ENCODE results near the gene TMEM234.

Gene TMEM234

DNA sequence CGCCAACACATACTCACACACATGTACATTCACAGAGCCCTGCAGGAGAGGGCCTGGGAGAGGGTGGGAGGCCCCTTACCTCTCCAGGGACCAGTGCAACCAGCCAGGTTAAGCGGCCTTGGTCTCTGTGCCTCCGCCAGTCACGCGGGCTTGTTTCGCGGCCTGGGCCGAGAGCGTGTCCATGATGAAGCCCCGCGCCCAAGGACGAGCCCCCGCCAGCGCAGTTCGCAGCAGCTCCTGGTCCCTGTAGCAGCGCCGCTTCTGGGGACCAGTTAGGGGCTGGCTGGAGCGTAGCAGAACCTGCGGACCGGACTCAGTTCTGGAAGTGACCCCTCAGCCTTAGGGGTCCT is 17.6 kb upstream of the TMEM234 start:
- DNase-seq (ENCODE audit: low read depth): no peak

DNA sequence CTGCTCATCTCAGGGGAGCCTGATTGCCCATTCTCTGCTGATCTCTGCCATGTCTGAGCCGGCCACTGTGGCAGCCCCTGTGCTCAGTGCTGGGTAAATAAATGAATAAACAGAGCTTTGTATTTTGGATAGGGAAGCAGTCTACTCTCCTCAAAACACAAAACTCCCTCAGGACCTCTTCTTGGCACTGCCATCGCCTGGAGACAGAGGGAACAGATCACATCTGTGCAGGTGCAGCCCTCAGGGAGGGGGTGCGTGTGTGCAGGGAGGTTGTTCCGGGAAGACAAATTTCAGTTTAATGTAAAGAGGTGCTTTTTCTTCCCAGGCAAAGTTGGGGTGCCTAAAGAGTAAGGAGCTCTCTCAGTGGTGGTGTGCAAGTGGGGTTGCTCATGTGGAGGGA is 17.2 kb upstream of the TMEM234 start:
- no peak for DNase-seq (ENCODE audit: low read depth)

DNA sequence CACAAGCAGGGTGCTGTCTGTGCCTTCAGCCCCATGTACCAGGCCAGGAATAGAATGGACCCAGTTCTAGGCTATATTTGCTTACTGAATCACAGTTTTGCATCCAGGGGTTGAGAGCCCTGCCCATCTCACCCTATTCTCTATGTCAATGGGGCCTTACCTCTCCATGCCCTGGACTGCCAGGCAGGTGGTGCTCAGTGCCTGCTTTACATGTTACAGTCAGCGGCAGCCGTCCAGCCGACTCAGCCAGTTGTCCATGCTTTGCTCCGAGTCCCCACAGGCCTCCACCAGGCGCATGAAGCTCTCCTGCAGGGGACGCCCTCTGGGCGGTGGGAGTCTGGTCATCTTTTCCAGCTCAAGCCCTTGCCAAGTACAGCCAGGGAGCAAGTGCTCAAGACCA is 12.6 kb upstream of the TMEM234 start:
- DNase-seq (ENCODE audit: low read depth): no peak

DNA sequence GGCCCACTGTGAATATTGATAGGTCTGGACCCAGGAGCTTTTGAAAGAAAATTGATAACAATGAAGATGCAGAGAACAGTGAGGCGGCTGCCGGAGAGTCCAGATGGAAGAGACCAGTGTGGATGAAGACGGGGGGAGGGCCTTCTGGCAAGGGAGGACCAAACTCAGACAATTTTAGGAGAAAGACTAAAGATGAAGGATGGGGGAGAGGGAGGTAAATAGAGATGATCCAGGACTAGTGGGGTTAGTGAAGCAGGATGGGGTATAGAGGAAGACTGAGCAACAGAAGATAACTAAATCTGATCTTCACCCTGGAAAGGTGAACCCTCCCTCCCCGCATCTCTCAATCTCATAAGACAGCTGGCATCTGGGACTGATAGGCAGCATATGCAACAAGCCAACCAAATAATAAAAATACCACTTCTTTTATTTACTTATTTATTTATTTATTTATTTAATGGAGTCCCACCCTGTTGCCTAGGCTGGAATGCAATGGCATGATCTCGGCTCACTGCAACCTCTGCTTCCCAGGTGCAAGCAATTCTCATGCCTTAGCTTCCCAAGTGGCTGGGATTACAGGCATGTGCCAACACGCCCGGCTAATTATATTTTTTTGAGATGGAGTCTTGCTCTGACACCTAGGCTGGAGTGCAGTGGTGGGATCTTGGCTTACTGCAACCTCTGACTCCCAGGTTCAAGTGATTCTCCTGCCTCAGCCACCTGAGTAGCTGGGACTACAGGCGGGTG is 10.6 kb upstream of the TMEM234 start:
- DNase-seq (ENCODE audit: low read depth): no peak

DNA sequence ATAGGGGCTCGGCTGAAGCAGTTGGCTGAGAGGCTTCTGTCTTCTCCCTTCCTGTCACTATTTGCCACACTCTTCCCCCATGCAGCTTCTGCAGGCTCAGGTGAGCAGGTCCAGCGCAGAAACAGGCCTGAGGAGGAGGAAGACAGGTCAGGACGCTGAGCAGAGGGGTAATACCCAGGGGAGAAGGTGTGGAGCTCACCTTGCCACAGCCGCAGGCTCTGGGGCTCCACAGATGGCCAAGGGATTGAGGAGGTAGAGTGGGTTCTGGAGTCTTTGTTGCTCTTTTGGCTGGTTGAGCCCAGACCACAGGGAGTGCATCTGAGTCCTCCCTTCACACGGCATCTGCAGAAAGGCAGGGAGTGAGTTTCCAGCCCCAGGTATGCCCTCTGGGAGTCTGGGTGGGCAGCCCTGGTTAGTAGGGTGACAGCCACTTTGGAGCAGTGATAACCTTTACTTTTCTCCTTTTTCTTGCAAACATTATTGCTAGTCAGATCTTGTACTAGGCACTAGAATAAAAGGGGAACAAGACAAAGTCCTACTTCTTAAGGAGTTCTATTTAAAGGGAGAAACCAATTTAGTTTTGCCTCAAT is 9.8 kb upstream of the TMEM234 start:
- DNase-seq (ENCODE audit: low read depth): no peak

DNA sequence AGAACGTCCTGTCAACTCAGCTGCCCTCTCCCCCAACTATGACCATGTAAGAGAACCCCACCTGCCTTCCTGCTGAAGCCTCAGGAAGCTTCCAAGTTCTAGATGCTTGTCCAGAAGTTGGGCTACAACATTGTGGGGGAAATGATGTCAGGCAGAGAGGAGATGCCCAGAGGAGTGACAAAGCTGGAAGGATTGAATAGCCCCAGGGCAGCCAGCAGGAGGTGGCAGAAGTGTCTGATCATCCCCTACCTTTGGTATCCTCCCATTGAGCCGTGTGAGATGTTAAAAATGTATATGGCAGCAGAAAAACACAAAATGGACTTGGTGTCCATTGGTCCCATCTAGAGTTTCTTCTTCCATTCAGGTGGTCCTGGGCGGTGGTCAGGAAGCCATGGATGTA is 6.6 kb upstream of the TMEM234 start:
- DNase-seq (ENCODE audit: low read depth): no peak

DNA sequence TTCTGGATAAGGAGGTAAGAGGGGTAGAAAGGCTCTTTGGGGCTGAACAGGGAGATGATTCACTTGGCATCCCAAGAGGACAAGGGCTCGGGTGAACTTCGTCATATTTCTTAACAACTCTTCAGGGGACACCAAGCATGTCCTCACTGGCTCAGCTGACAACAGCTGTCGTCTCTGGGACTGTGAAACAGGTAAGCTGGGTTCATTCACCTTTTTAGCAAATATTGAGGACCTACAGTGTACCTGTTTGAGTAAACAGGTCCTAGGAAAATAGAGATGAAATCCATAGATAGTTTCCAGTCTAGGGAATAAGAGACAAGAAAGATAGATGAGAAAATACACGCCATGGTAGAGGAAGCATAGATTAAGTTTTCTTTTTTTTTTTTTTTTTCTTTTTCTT is 2.1 kb upstream of the TMEM234 start:
- no peak for DNase-seq (ENCODE audit: low read depth)

DNA sequence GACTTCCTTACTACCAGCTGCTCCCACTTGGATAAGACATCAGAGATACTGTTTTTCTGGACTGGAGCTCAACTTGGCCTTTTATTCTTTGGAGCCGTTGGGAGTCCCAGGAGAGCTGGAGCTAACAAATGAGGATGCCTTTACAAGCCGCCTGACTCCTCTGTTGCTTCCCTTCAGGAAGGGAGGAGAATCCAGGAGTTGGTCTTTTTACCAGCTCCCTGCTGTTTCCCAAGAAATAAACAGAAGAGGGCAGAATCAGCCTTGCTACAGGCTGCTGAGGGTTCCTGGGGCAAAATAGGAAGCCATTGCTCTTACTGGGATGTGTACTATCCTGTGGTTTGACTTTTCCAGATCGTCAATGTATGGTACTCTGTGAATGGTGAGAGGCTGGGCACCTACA is 1.5 kb upstream of the TMEM234 start:
- no peak for DNase-seq (ENCODE audit: low read depth)

DNA sequence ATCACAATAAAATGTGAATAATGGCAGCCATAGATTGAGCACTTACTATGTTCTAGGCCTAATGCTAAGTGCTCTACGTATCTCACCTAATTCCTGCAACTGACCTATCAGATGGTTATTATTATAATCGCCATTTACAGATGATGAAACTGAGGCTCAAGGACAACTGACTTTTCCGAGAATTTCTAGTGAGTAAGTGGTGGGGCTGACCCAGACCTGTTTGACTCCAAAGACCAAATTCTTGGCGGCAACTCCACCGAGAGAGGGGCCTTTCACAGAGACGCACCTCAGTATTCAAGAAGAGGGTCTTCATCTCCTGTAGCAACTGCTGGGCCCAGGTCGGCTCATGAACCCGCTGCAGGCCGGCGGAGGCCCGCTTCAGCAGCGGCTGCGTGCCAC is 573 bp downstream of the TMEM234 start:
- DNase-seq (ENCODE audit: low read depth): no peak

DNA sequence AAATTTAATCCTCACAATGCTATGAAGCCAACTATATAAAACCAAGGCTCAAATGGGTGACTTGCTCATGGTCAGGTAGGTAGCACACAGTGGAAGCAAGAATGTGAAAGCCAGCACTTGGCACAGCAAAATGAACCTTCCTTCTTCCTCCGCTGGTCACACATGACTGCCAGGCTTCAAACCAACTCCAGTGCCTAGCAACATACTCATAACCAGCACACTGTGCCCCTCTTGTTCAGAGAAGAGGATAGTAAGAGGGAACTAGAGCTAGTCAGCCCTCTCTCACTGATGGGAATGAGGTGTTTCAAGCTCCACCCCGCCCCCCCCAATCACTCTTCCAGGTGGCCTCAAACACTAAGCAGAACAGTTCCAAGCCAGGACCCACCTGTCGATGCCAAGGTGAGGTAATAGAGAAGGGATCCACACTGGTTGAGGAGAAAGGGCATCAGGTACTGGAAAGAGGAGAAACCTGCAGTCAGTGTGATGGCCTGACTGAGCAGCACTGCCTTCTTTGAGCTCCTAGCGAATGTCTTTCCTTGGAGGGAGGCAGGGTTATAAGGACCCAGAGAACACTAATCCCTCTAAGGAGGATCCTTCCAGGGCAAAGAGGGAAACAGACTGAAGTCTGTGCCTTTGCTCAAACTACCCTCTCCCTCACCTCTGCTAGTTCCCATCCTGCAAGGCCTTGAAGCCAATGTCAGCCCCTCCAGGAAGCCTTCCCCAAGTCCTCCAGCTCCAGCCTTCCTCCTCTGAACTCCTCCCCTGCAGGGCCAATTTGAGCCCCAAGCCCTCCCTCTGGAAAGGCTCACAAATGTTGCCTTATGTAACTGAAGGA is 1.2 kb downstream of the TMEM234 start:
- no peak for DNase-seq (ENCODE audit: low read depth)

DNA sequence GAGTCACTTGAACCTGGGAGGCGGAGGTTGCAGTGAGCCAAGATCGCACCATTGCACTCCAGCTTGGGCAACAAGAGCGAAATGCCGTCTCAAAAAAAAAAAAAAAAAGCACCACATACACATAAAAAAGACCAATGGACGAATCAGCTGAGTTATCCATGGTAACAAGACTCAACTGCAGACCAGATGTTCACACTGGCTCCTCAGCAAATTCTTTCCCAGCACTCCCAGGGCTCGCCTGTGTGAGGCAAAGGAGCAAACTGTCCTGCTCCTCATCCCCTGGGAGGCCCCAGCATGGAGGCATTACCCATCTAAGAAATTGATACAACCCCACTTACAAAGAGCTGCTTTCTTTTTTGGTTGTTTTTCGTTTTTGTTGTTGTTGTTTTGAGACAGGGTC is 3.1 kb downstream of the TMEM234 start:
- no peak for DNase-seq (ENCODE audit: low read depth)

DNA sequence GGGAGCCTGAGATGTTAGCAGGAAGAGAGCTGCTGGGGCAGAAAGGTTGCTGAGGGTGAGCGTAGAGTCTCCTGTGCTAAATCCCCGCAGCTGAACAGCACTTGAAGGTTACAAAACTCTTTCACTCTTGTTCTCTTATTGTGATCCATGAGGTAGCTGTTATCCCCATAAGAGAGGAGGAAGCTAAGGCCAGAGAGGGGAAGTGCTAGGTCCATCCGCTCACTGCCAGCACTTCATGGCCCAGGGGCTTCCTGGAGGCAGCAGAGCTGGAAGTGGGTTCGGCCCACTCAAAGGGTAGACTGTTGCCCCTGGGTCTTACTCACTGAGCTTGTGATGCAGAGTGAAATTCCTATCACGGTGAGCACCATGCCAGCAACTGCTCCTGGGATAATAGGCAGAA is 5.6 kb downstream of the TMEM234 start:
- no peak for DNase-seq (ENCODE audit: low read depth)

DNA sequence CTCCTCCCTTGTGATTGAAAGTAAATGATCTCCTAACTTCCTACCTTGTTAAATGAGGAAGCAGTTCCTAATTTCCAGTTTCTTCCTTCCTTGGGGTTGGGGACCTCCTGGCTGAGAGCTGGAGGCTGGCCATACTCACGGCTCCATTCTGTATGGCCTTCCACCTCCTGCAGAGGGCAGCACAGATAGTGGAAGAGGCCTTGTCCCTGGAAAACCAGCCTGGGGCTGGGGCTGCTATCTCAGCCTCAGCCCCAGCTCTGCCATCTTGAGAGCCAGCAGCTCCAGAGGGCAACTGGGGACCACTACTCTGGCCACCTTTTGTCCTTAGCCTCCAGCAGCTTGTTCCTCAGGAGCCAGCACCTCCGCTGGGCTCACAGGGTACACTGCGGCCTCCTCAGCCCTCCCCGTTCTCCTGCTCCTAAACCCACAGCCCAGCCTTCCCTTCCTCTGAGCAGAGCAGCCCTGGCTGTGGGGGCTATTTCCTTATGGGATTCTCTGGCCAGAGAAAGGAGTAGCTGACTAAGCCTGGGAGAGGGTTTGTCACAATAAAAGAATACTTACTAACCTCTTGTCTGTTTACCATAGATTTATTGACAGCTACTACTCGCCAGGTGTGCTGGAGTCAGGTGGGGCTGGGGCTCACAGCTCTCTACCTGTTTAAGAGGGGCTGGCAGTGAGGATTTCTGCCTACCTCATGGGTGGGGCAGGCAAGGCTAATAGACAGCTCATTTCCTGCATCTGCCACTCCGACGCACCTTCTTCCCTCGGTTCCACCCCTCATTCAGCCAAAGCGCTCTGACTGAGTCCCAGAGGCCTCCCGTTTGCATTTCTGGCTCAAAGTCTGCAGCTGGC is 6.3 kb downstream of the TMEM234 start:
- DNase-seq (ENCODE audit: low read depth): peak; percentile 46

DNA sequence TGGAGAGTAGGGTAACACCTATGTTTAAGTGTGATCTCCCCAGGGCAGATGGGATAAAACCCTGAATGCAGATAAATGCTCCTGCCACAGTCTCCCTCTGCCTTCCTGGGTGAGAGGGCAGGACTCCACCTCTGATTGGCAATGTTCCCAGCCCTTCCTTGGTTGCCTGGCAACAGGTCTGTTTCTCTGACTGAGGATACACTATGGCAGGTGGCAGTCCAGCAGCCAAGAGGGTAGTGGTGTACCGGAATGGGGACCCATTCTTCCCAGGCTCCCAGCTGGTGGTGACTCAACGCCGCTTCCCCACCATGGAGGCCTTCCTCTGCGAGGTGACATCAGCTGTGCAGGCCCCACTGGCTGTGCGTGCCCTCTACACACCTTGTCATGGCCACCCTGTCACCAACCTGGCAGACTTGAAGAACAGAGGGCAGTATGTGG is 13.2 kb downstream of the TMEM234 start, which contains the start of gene DCDC2B:
Gene DCDC2B, plus strand, starts transcription at position 199 of the 438 bp plus-strand sequence. Its CDS starts 5 bp downstream, at position 204.
- DNase-seq (ENCODE audit: low read depth): no peak

DNA sequence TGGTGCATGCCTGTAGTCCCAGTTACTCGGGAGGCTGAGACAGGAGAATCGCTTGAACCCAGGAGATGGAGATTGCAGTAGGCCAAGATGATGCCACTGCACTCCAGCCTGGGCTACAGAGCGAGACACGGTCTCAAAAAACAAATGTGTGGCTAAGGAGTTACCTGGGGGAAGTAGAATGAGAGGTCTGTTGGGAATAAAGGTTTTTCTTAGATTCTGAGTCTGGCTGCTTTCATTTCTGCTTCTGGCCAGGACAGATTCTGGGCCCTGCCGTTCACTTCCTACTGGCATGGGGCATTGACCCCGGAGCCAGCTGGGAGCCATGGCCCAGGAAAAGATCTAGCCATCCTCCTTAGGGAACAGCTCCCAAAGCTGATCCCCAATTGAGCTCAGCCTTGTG is 13.7 kb downstream of the TMEM234 start:
- DNase-seq (ENCODE audit: low read depth): no peak

DNA sequence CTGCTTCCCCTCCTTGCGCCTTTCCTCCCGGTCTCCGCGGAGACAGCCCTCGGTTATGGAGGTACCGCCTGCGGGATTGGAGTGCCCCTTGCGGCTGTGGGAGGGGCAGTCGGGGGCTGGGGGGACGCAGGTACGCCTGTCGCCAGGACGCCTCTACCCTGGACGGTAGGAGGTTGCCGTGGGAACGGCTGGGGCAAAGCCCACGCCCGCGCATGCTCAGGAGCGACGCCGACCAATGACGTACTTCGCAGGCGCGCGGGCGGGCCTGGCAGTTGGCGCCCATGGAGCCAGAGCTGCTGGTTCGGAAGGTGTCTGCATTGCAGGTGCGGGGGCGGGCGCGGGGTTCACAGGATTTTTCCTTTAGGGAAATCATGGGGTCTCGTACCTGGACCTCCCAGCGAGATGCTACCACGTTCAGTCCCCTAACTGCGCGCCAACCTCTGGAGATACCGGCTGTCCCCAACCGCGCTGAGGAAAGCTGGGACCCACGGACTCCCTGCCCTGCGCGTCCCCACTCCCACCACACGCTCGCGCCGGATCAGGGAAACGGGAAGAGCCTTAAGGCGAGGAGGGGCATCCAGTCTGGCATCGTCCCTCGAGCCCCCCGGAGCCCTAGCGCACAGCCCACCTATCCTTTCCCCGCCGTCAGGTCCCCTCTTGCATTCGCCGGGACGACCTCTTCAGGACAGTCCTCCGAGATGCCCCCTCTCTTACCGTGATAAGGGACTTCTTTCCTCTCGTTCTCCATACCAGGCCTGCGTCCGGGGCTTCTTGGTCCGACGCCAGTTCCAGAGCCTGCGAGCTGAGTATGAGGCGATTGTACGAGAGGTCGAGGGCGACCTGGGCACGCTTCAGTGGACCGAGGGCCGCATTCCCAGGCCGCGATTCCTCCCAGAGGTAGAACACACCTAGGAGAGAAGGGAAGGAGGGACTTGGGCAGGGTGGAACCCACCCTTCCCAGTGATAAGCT is 16.5 kb downstream of the TMEM234 start, which contains the start of gene IQCC:
Gene IQCC, plus strand, starts transcription at position 271 of the 970 bp plus-strand sequence. Its CDS starts 11 bp downstream, at position 282.
- DNase-seq (ENCODE audit: low read depth): peak; percentile 78

DNA sequence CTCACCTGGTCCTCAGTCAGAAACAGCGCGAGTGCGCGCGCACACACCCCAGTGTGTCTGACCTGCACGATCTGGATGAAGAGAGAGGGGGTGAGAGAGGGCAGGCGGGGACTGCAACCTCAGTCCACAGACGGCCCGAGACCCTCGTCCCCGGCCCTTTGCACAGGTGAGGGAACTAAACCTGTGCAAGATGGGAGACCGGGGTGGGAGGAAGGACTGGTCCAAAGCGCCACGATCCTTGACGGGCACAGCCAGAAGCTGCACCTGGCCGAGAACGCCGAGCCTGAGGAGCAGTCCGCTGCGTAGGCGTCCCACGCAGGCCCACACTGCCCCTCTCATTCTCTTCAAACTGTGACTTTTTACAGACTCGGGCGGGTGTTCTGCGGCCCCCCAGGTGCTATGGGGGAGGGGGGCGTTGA is 17.2 kb downstream of the TMEM234 start:
- DNase-seq (ENCODE audit: low read depth): no peak

DNA sequence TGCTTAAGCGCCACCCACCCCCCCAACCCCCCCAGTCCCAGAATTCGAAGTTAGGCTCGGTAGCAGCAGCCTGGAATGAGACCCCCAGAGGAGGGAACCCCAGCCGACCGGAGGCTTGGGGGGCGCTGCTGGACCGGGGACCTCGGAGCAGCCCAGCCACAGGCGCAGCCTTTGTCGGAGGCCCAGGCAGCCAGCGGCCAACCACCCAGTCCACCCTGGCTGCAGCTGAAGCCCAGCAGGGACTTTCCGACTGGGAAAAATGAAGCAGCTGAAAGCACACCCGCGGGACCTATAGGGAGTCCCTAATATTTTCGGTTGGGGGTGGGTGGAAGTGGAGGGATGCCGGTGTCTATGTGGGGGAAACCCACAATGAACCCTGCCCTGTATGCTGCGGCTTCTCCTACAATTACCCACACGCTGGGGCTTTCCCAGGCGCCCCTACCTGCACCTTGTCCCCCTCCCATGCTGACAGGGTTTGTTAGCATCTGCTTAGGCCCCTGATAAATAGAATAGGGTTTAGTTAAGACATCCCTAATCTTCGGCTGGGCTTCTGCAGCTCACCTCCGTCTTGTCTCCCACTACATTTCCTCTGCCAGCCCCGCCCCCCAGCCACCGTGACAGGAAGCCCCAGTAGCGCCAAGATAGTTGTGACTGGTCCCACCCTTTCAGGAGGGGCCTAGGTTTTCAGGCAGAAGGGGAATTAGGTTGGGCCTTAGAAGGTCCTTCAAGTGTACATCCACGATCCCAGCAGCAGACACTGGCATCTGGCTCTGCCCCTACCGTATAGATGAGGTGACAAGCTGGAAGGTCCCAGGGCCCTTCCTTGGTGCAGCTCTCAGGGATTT is 20.9 kb downstream of the TMEM234 start:
- peak; percentile 64 for DNase-seq (ENCODE audit: low read depth)

DNA sequence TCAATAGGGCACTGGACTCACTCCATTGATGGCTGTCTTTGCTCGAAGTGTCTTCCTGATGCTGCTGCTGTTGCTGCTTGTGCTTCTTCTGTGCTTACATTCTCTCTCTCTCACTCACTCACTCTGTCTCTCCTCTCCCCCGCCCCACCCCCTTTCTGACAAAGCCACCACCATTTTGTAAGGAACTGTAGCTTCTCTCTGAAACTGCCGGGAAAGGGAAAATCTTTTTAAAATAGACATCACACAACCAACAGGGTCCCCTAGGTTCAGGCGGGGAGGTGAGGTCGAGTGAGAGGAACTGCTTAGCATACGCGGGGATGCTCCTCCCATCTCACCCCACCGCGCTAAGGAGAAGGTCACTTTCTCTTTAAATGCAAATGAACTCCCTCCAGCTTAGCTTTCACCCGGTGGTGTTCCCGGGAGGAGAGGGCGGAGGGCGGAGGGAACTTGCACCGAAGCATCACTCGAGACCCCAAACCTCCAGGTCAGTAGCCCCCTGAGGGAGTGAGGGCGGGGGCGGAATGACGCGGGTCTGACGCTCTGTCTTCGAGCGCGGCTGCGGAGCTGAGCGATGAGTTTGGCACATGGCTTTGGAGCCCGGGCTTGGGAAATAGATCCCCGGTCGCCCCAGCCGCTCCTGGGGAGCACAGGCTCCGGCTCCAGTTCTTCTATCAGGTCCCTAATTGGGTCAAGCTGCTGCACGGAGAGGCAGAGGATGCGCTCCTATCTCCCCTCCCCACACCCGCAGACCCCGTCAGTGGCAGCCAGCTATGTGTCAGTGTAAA is 21.7 kb downstream of the TMEM234 start, which contains the start of gene CCDC28B:
Gene CCDC28B, plus strand, starts transcription at position 370 of the 785 bp plus-strand sequence. CDS start 1,341 bp downstream, outside the sequence.
- peak; percentile 31 for DNase-seq (ENCODE audit: low read depth)
